Uterus (tissue), 4 donors: ENCODE results near the gene ZNF117. TPM values are rescaled to one million over a fixed set of nuclear protein-coding genes. Genes with fewer than 3 reads are reported as not detected.
"Not testable (repeated sequence)": the region's sequence is repeated elsewhere in the genome, so short reads cannot be mapped to it uniquely, and the experiment has no call there.

Experiments used
- DNase-seq, 2 donors: peaks; one replicate each; pipeline ENCODE4 v3.0.0-alpha.2; 2019 to 2020
- H3K27ac ChIP-seq, 2 donors: fragments of 200-600 bp; sonication (generic); 1 replicate in 1 of 2; 2 replicates in 1 of 2; pipeline ENCODE4 v1.5.1; 2016 to 2018
- H3K27me3 ChIP-seq, 2 donors: fragments of 200-600 bp; sonication (generic); one replicate each; pipeline ENCODE4 v1.5.1; 2018 to 2019; ENCODE audit warnings: control low read depth in 1 of 2
- H3K36me3 ChIP-seq, 2 donors: fragments of 200-600 bp; sonication (generic); one replicate each; pipeline ENCODE4 v1.5.1; 2019; ENCODE audit warnings: control low read depth in 1 of 2
- H3K4me1 ChIP-seq, 2 donors: fragments of 200-600 bp; sonication (generic); one replicate each; pipeline ENCODE4 v1.5.1; 2018 to 2019; ENCODE audit warnings: control low read depth in 1 of 2
- H3K4me3 ChIP-seq, 2 donors: fragments of 200-600 bp; sonication (generic); 1 replicate in 1 of 2; 2 replicates in 1 of 2; pipeline ENCODE4 v1.5.1; 2018 to 2019; ENCODE audit warnings: mild to moderate bottlenecking in 1 of 2
- H3K9me3 ChIP-seq, 2 donors: fragments of 200-600 bp; sonication (generic); one replicate each; pipeline ENCODE4 v1.5.1; 2019; ENCODE audit warnings: control low read depth in 1 of 2
- POLR2A ChIP-seq, 2 donors: fragments of 450-650 bp; IDR thresholded peaks; one replicate each; pipeline ENCODE4 v1.6.1; 2016; ENCODE audit warnings: antibody characterized with exemption in 2 of 2, mild to moderate bottlenecking in 1 of 2, moderate library complexity in 1 of 2
- intact Hi-C: fragments of 100-400 bp; cut with DNase I; formaldehyde crosslinking; loops from one replicate; pipeline ENCODE4 v1.15.1; 2023; ENCODE audit warnings: low total_unique reads
- small RNA-seq: library from RNA; depleted of rRNA; stranded (forward); fragments of <200 nt; gene quantifications from one replicate; pipeline ENCODE3, GENCODE V24; 2016
- total RNA-seq, 4 donors: library from RNA; depleted of rRNA in 3 of 4; stranded (reverse); fragments of >200 nt in 3 of 4; gene quantifications; one replicate each; pipeline versions ENCODE4 v1.1.0 to v1.2.4, GENCODE V29; 2014 to 2023
- TF ChIP-seq, protein P1 (sequence below), 4 experiments: fragments of 200-600 bp in 2 of 4; fragments of 450-650 bp in 2 of 4; sonication (generic) in 2 of 4; IDR thresholded peaks; one replicate each; pipeline ENCODE4 v1.5.1; 2016 to 2019; ENCODE audit warnings: antibody characterized with exemption in 4 of 4, mild to moderate bottlenecking in 2 of 4, moderate library complexity in 1 of 4
- donor health status: DM: yes; HTN: yes; CAD: no.

The ZNF117 gene
- total RNA-seq, 4 donors from 2014 or later: 9.4 to 32.0 (median 12.7) TPM

DNA sequence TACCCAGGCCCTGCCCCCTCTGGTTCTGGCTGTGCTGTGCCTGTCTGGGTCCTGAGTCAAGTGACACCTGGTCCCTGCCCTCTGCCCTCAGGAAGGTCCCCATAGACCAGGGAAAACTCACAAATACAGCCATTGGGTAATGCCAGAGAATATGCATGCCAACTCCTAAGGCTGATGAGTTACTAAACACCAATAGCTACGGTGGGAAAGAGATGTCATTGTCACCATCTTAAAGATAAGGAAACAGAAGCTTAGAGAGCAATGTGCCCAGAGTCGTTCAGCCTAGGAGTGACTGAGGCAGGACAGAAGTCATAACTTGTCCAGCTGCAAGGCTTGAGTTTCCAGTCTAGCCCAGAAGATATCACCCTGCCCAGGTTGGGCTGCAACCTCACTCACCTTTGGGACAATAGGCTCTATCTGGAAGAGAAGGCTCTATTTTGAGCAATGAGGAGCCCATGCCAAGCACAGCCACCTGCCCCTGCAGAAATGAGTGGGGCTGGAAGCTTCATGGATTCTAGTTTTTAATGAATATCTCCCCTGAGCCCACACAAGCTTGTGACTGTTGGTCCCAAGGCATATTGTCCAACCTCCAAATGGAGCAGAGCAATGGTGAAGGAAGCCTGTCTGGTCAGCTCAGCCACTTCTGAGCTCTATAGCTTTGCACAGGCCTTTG lies 45.2 kb downstream of the ZNF117 start:
- Histone ChIP-seq H3K4me3 (no peak overlapping the region), H3K9me3 (no peaks in the 10 kb centered on the region), H3K27ac (no peak overlapping the region), H3K36me3 (no peaks in the 10 kb centered on the region), H3K27me3 (peaks cover 0 to 7% of the 10 kb centered on the region in 2 donors), H3K4me1 (no peaks in the 10 kb centered on the region)
- TF ChIP-seq POLR2A (IDR thresholded peaks at IDR 0.05): no peak
- TF ChIP-seq, protein P1, sequence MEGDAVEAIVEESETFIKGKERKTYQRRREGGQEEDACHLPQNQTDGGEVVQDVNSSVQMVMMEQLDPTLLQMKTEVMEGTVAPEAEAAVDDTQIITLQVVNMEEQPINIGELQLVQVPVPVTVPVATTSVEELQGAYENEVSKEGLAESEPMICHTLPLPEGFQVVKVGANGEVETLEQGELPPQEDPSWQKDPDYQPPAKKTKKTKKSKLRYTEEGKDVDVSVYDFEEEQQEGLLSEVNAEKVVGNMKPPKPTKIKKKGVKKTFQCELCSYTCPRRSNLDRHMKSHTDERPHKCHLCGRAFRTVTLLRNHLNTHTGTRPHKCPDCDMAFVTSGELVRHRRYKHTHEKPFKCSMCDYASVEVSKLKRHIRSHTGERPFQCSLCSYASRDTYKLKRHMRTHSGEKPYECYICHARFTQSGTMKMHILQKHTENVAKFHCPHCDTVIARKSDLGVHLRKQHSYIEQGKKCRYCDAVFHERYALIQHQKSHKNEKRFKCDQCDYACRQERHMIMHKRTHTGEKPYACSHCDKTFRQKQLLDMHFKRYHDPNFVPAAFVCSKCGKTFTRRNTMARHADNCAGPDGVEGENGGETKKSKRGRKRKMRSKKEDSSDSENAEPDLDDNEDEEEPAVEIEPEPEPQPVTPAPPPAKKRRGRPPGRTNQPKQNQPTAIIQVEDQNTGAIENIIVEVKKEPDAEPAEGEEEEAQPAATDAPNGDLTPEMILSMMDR (IDR thresholded peaks at IDR 0.05): no peak
- intact Hi-C loops: no loop called here
- no peak for DNase-seq

DNA sequence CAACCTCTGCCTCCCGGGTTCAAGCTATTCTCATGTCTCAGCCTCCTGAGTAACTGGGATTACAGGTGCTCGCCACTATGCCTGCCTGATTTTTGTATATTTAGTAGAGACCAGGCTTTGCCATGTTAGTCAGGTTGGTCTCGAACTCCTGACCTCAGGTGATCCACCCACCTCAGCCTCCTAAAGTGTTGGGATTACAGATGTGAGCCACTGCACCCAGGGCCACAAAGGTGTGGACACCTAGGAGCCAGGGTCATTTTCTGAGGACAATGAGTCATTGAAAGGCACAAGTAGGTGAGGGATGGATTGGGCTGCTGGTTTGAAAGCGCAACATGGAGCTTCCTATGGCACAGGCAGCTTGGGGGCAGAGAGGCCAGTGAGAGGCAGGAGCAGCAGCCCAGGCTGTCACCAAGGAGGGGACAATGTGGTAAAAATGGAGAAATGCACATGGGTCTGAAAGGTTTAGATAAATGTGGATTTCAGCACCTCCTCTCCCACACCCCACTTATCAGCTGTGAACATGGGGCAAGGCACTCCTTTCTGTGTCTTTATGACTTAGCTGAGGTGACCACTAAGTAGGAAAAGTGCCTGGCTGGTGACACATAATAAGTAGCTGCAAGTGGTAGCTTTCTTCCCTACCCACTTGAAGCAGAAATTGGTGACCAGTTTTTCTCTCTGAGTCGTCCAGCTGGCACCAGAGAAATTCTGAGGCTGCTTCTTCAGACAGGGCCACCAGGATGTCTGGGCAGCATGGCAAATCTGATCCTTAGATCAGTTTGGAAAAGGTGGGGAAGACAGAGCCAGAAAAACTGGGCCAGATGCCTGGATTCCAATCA lies 46.0 kb downstream of the ZNF117 start:
- H3K4me3 ChIP-seq, DNase-seq, H3K4me1 ChIP-seq, H3K27me3 ChIP-seq, H3K27ac ChIP-seq, H3K36me3 ChIP-seq, intact Hi-C loops, H3K9me3 ChIP-seq: not testable (repeated sequence)

DNA sequence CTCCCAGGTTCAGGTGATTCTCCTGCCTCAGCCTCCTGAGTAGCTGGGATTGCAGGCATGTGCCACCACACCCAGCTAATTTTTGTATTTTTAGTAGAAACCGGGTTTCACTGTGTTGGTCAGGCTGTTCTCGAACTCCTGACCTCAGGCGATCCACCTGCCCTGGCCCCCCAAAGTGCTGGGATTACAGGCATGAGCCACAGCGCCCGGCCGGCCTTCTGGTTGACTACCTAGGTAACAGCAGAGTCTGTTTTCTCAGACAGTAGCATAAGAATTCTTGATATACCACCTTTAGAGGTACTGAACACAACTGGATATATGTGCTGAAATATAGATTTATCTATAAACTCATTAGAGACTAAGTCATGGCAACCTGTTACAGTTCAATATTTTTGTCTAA lies 50.8 kb downstream of the ZNF117 start:
- H3K27me3 ChIP-seq, H3K27ac ChIP-seq, DNase-seq, H3K4me1 ChIP-seq, H3K4me3 ChIP-seq, H3K9me3 ChIP-seq, H3K36me3 ChIP-seq, intact Hi-C loops: not testable (repeated sequence)

DNA sequence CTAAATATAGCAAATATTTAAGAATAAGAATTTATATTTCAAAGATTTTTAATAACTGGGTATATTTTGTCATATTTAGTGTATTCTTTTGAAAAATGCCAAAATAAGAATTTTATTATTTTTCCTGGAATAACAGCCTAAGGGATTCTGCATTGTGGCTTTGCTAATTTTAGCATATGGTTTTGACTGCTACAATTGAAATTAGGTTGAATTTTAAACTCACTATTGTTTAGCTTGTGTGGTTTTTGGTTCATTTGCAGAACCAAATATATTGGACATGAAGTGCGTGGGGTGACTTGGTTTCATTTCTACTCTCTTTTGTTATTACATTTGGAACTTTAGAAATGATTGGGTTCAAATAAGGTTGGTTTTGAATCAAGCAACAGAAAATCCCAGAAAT lies 52.3 kb downstream of the ZNF117 start:
- intact Hi-C loops: no loop called here
- H3K9me3 ChIP-seq: peaks cover 0 to 8% of the 10 kb centered on the region in 2 donors
- no peak overlapping the region for H3K4me3 ChIP-seq
- TF ChIP-seq, protein P1 (IDR thresholded peaks at IDR 0.05): no peak
- TF ChIP-seq POLR2A (IDR thresholded peaks at IDR 0.05): no peak
- H3K27me3 ChIP-seq: no peaks in the 10 kb centered on the region
- no peak overlapping the region for H3K27ac ChIP-seq
- no peaks in the 10 kb centered on the region for H3K36me3 ChIP-seq
- DNase-seq: no peak
- H3K4me1 ChIP-seq: no peaks in the 10 kb centered on the region

DNA sequence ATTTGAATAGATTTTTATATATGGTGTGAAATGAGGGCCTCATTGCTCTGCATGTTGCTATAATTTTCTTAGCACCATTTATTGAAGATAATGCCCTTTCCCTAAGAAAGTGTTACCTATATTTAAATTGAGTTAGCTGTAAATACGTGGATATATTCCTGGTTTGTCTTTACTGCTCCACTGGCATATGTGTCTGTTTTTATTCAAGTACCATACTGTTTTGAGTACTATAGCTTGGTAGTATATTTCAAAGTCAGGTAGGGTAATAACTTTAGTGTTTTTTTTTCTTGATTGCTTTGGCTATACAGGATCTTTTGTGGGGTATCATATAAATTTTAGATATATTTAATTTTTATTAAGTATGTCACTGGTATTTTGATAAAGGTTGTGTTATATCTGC lies 56.4 kb downstream of the ZNF117 start:
- intact Hi-C loops: no loop called here
- peaks cover 0 to 8% of the 10 kb centered on the region in 2 donors for H3K9me3 ChIP-seq
- TF ChIP-seq, protein P1 (IDR thresholded peaks at IDR 0.05): no peak
- TF ChIP-seq POLR2A (IDR thresholded peaks at IDR 0.05): no peak
- peaks cover 0 to 3% of the 10 kb centered on the region in 2 donors for H3K36me3 ChIP-seq
- no peaks in the 10 kb centered on the region for H3K4me1 ChIP-seq
- no peaks in the 10 kb centered on the region for H3K27me3 ChIP-seq
- H3K27ac ChIP-seq: no peak overlapping the region
- DNase-seq: no peak
- no peak overlapping the region for H3K4me3 ChIP-seq

DNA sequence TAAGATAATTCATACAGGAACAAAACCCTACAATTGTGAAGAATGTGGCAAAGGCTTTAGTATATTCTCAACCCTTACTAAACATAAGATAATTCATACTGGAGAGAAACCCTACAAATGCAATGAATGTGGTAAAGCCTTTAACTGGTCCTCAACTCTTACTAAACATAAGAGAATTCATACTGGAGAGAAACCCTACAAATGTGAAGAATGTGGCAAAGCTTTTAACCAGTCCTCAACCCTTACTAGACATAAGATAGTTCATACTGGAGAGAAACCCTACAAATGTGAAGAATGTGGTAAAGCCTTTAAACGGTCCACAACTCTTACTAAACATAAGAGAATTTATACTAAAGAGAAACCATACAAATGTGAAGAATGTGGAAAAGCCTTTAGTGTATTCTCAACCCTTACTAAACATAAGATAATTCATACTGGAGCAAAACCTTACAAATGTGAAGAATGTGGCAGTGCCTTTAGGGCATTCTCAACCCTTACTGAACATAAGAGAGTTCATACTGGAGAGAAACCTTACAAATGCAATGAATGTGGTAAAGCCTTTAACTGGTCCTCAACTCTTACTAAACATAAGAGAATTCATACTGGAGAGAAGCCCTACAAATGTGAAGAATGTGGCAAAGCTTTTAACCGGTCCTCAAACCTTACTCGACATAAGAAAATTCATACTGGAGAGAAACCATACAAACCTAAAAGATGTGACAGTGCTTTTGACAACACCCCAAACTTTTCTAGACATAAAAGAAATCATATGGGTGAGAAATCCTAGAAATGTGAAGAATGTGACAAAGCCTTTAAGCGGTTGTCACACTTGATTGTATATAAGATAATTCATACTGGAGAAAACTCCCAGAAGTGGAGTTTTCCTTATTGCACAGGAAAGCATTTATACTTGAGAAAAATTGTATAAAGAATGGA lies 62.3 kb downstream of the ZNF117 start:
- DNase-seq, H3K4me1 ChIP-seq, H3K36me3 ChIP-seq, H3K27me3 ChIP-seq, H3K4me3 ChIP-seq, H3K9me3 ChIP-seq, intact Hi-C loops, H3K27ac ChIP-seq: not testable (repeated sequence)

Small RNAs within 50 kb of the gene (small RNA-seq; reads per million reads assigned to genes)
- gene RNU6-1229P: not detected

Other genes with a start within 250 kb of the ZNF117 start
- gene ZNF138, start 196.6 kb downstream of the ZNF117 start, total RNA-seq: 10 to 100 TPM; 13.5 to 27.7 (median 15.2) TPM
- gene ZNF273, start 87.8 kb downstream of the ZNF117 start, total RNA-seq: 10 to 100 TPM in 1 of 4 donors, 1 to 10 TPM in 3; 1.5 to 21.8 (median 8.0) TPM
- gene ERV3-1, start 15.7 kb upstream of the ZNF117 start, total RNA-seq: 10 to 100 TPM in 3 of 4 donors, 1 to 10 TPM in 1; 7.9 to 28.2 (median 15.8) TPM